Ascending aorta (tissue), 2 donors: ENCODE data around the gene SYTL1. TPM values are rescaled to one million over a fixed set of nuclear protein-coding genes. Genes with fewer than 3 reads are reported as not detected.

Source experiments
- DNase-seq, 2 donors: peaks; one replicate each; pipeline ENCODE4 v3.0.0-alpha.2; 2019; ENCODE audit warnings: low spot score in 2 of 2
- H3K27ac ChIP-seq, 2 donors: fragments of 200-600 bp; sonication (generic); one replicate each; pipeline ENCODE4 v1.5.1; 2016 to 2017; ENCODE audit warnings: mild to moderate bottlenecking in 1 of 2
- H3K27me3 ChIP-seq: fragments of 200-600 bp; sonication (generic); one replicate; pipeline ENCODE4 v1.5.1; 2017
- H3K36me3 ChIP-seq, 2 donors: fragments of 200-600 bp; sonication (generic); one replicate each; pipeline ENCODE4 v1.5.1; 2016
- H3K4me1 ChIP-seq, 2 donors: fragments of 200-600 bp; sonication (generic); one replicate each; pipeline ENCODE4 v1.5.1; 2016 to 2017; ENCODE audit warnings: mild to moderate bottlenecking in 1 of 2
- H3K4me3 ChIP-seq, 2 donors: fragments of 200-600 bp; sonication (generic); one replicate each; pipeline ENCODE4 v1.5.1; 2016 to 2017; ENCODE audit warnings: mild to moderate bottlenecking in 1 of 2
- H3K9me3 ChIP-seq, 2 donors: fragments of 200-600 bp; sonication (generic); one replicate each; pipeline ENCODE4 v1.5.1; 2016
- intact Hi-C: fragments of 100-400 bp; cut with DNase I; formaldehyde crosslinking; loops from one replicate; pipeline ENCODE4 v1.15.1; 2023
- total RNA-seq: library from RNA; depleted of rRNA; stranded (reverse); fragments of >200 nt; gene quantifications from one replicate; pipeline ENCODE4 v1.1.0, GENCODE V29; 2016
- TF ChIP-seq, protein P1 (sequence below), 3 experiments: fragments of 200-600 bp in 2 of 3; fragments of 450-650 bp in 1 of 3; sonication (generic) in 2 of 3; IDR thresholded peaks; one replicate each; pipeline ENCODE4 v1.5.1; 2016 to 2019; ENCODE audit warnings: antibody characterized with exemption in 3 of 3, mild to moderate bottlenecking in 1 of 3, moderate library complexity in 1 of 3

Gene SYTL1
- total RNA-seq, 1 donor from 2014 or later: 0.21 TPM

DNA sequence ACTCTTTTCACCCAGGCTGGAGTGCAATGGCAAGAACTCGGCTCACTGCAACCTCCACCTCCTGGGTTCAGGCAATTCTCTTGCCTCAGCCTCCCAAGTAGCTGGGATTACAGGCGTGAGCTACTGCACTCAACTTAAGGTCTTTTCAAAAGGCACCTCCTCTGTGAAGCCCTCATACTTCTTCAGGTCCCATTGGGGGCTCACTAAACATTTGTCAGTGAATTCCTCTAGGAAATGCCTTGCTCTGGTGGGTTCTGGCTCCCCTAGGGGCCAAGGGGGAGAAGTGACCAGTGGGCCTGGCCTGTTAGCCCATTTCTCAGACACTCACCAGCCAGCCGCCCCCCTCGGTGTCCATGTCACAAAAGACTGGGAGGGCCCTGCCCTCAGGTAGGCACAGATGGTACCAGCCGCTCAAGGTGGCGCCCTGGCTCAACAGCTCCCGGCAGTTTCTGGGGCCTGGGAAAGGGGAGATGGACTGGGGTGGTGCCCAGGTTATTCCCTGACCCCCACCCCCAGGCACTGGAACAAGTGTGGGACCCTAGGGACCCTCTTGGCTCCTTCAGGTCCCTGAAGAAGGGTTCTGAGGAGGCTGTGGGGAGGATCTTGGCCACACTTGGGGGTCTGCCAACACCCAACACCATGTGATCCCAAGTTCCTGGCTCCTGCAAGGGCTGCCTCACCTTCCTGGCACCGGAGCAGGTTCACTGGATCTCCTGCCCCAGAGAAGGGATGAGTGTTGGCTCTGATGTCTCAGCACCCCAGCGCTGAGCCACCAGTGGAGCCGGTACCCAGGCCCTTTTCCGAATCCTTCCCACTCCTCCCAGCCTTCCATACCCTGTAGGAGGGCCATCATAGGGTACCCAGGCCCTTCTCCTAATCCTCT is 31.2 kb downstream of the SYTL1 start:
- H3K4me3 ChIP-seq: no peak overlapping the region
- no peak overlapping the region for H3K27ac ChIP-seq
- H3K9me3 ChIP-seq: no peaks in the 10 kb centered on the region
- no peaks in the 10 kb centered on the region for H3K27me3 ChIP-seq
- peaks cover 0 to 1% of the 10 kb centered on the region in 2 donors for H3K4me1 ChIP-seq
- H3K36me3 ChIP-seq: no peaks in the 10 kb centered on the region
- intact Hi-C loops: no loop called here
- TF ChIP-seq, protein P1, sequence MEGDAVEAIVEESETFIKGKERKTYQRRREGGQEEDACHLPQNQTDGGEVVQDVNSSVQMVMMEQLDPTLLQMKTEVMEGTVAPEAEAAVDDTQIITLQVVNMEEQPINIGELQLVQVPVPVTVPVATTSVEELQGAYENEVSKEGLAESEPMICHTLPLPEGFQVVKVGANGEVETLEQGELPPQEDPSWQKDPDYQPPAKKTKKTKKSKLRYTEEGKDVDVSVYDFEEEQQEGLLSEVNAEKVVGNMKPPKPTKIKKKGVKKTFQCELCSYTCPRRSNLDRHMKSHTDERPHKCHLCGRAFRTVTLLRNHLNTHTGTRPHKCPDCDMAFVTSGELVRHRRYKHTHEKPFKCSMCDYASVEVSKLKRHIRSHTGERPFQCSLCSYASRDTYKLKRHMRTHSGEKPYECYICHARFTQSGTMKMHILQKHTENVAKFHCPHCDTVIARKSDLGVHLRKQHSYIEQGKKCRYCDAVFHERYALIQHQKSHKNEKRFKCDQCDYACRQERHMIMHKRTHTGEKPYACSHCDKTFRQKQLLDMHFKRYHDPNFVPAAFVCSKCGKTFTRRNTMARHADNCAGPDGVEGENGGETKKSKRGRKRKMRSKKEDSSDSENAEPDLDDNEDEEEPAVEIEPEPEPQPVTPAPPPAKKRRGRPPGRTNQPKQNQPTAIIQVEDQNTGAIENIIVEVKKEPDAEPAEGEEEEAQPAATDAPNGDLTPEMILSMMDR (IDR thresholded peaks at IDR 0.05): no peak
- DNase-seq: no peak

DNA sequence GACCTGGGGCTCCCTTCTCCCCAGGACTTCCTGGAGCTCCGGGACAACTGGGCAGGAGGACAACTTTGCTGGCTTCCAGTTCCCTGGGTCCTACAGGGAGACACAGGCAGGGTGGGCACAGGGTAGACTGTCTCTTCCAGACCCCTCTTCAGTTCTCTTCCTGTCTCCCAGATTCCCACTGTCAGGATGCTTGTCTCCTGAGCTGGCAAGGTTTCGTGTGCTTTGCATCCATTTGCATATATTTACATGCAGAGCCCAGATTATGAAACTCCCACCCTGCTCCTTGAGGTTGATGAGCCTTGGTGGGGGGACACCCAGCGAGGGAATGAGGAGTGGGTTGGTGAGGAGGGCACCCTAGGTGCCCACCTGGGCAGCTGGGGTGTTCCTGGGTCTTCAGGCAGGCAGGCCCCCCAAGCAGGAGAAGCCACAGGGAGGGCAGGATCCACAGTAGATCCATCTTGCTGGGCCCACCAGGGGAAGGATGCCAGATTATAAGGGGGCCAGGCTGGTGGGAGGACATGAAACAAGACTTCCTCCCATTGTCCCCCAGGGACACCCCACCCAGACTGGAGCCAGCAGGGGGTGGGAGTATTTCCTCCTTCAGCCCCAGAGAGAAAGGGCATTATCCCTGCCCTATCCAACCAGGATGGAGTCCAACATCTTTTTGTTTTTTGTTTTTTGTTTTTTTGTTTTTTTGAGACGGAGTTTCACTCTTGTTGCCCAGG is 32.7 kb downstream of the SYTL1 start, which contains the start of gene FCN3:
Gene FCN3 (minus strand): TSS at position 463 of the 725 bp plus-strand sequence. CDS start 6 bp downstream, at position 457.
- Histone ChIP-seq H3K27ac (no peak within 1 kb of the TSS), H3K4me1 (no peaks in the 10 kb centered on the region), H3K27me3 (no peaks in the 10 kb centered on the region), H3K36me3 (no peaks in the 10 kb centered on the region), H3K9me3 (no peaks in the 10 kb centered on the region), H3K4me3 (no peak within 1 kb of the TSS)
- no peak for DNase-seq
- TF ChIP-seq, protein P1 (IDR thresholded peaks at IDR 0.05): no peak
- intact Hi-C loops: no loop called here

DNA sequence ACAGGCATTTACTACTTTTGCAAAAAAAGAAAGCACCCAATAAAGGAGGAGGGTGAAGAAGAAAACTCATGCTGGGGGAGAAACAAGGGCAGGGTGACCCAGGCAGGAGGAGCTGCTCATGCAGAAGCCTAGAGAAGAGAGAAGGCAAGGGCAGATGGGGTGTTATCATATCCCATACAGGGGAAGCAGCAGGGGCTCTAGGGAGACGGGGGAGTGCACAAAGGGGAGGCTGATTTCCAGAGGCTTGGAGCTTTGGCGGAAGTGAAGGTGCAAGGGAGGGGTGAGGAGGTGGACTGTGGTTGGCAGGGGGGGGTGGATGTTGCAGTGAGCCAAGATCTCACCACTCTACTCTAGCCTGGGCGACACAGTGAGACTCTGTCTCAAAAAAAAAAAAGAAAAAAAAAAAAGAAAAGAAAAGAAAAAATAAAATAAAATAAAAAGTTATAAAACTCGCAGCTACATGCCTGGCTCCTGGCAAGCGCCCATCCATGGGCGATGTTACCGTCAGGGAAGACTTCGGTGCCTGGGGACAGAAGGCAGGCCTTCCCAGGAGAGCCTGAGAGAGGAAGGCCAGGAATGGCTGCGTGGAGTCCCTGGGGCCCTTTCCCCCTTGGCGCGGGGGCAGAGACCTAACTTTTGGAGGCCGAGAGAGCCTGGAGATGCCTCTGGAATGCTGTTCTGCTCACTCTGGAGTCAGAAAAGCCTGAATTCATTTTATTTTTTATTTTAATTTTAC is 36.1 kb downstream of the SYTL1 start:
- intact Hi-C loops: no loop called here

DNA sequence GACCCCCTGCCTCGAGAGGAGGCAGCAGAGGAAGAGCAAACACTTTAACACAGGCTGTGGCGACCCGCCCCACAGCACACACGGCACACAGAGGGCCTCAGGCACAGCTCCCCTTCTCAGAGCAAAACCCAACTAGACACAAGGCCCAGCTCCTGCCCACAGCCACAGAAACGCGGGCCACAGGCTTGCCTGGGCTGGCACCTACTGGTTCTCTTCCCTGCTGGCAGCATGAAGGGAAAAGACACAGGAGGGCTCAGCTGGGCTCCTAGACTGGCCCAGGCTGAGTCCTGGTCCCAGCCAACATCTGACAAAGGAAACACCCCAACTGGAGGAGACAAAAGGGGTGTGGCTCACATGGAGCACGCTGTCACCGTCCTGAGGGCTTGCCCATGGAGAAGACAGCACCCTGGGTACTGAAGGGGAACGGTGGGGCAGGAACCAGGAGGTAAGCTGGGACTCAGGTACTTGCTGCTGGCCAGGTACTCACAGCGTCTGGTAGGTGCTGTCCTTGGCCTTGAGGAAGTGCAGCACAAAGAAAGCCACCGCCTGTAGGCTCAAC is 37.8 kb downstream of the SYTL1 start:
- Histone ChIP-seq H3K27ac (no peak overlapping the region), H3K36me3 (no peaks in the 10 kb centered on the region), H3K4me1 (no peaks in the 10 kb centered on the region), H3K9me3 (no peaks in the 10 kb centered on the region), H3K27me3 (no peaks in the 10 kb centered on the region), H3K4me3 (no peak overlapping the region)
- no peak for DNase-seq
- TF ChIP-seq, protein P1 (IDR thresholded peaks at IDR 0.05): no peak
- intact Hi-C loops: loop anchor here (5.0 kb wide), 1 partner anchor 37 kb away; the partner anchor contains the start of gene SYTL1

More for the DNA sequence above, 36.1 kb downstream of the SYTL1 start:
- TF ChIP-seq, protein P1 (IDR thresholded peaks at IDR 0.05): no peak
- no peaks in the 10 kb centered on the region for H3K4me1 ChIP-seq
- no peak overlapping the region for H3K27ac ChIP-seq
- H3K36me3 ChIP-seq: no peaks in the 10 kb centered on the region
- H3K27me3 ChIP-seq: no peaks in the 10 kb centered on the region
- H3K9me3 ChIP-seq: no peaks in the 10 kb centered on the region
- no peak overlapping the region for H3K4me3 ChIP-seq
- DNase-seq: no peak

DNA sequence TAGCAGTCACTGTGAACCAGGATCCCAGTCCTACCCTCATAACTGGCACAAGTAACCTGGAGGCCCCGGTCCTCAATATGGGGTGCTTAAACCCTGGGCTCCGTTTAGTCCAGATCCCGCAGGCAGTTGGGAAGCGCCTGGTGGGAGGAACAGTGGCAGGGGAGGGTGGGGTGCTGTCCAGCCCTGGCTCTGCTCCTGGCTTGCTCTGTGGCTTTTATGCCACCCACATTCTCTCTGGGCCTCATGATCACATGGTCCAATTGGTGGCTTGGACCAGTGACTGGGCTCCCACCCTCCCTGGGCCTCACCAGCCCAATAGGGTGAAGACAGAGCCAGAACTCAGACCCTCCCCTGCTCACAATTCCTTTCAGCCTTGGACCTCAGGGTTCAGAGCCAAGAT is 38.4 kb downstream of the SYTL1 start:
- TF ChIP-seq, protein P1 (IDR thresholded peaks at IDR 0.05): no peak
- Histone ChIP-seq H3K4me3 (no peak overlapping the region), H3K27ac (no peak overlapping the region), H3K9me3 (no peaks in the 10 kb centered on the region), H3K36me3 (no peaks in the 10 kb centered on the region), H3K4me1 (no peaks in the 10 kb centered on the region), H3K27me3 (no peaks in the 10 kb centered on the region)
- no peak for DNase-seq
- intact Hi-C loops: loop anchor here (5.0 kb wide), 1 partner anchor 38 kb away; the partner anchor contains the start of gene SYTL1
